Measurements from ENCODE around the gene ESRRA. TPM values are rescaled to one million over a fixed set of nuclear protein-coding genes. Genes with fewer than 3 reads are reported as not detected.

ESRRA gene
- total and polyA plus RNA-seq, 10 of the 15 experiments (the other 5 are each of a cell fraction or from before 2014, with no cell fraction given): 0.32 to 48.9 (median 12.6) TPM

GRCh38 chr11:64305691-64306562 lies 603 bp downstream of the ESRRA start (continued):
- 0 out of 2 replicates have a peak, but pooled peaks have one; percentile 25 for TF ChIP-seq RELB (IDR thresholded peaks at IDR 0.05; ENCODE audit: low read depth)
- no peak for TF ChIP-seq CHD2 (IDR thresholded peaks at IDR 0.05; ENCODE audit: borderline replicate concordance, low read depth, low read length)
- TF ChIP-seq E2F8 (IDR thresholded peaks at IDR 0.05; ENCODE audit: low read depth, partially characterized antibody): no peak
- TF ChIP-seq SIN3A (IDR thresholded peaks at IDR 0.05; ENCODE audit: low read depth, low read length): no peak
- no peak; the same call in 1 of the 2 replicates for TF ChIP-seq MTA3 (IDR thresholded peaks at IDR 0.05; ENCODE audit: borderline replicate concordance, low read length)
- no peak for TF ChIP-seq FOXM1 (IDR thresholded peaks at IDR 0.05; ENCODE audit: low read depth, low read length)
- no peak for TF ChIP-seq MYB (IDR thresholded peaks at IDR 0.05; ENCODE audit: borderline replicate concordance, low read depth, low read length)
- no peak for TF ChIP-seq HDAC6 (IDR thresholded peaks at IDR 0.05; ENCODE audit: unreplicated experiment)
- TF ChIP-seq, protein P1, sequence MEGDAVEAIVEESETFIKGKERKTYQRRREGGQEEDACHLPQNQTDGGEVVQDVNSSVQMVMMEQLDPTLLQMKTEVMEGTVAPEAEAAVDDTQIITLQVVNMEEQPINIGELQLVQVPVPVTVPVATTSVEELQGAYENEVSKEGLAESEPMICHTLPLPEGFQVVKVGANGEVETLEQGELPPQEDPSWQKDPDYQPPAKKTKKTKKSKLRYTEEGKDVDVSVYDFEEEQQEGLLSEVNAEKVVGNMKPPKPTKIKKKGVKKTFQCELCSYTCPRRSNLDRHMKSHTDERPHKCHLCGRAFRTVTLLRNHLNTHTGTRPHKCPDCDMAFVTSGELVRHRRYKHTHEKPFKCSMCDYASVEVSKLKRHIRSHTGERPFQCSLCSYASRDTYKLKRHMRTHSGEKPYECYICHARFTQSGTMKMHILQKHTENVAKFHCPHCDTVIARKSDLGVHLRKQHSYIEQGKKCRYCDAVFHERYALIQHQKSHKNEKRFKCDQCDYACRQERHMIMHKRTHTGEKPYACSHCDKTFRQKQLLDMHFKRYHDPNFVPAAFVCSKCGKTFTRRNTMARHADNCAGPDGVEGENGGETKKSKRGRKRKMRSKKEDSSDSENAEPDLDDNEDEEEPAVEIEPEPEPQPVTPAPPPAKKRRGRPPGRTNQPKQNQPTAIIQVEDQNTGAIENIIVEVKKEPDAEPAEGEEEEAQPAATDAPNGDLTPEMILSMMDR (IDR thresholded peaks at IDR 0.05 in 2 of 3, conservative IDR thresholded peaks at IDR 0.05 in 1 of 3; ENCODE audit: control insufficient read depth in 2 of 3, extremely low read depth in 1 of 3, insufficient read depth in 1 of 3, low read depth in 3 of 3, low read length in 3 of 3): peak; percentile 47 to 55 (median 52)
- TF ChIP-seq, protein P2, sequence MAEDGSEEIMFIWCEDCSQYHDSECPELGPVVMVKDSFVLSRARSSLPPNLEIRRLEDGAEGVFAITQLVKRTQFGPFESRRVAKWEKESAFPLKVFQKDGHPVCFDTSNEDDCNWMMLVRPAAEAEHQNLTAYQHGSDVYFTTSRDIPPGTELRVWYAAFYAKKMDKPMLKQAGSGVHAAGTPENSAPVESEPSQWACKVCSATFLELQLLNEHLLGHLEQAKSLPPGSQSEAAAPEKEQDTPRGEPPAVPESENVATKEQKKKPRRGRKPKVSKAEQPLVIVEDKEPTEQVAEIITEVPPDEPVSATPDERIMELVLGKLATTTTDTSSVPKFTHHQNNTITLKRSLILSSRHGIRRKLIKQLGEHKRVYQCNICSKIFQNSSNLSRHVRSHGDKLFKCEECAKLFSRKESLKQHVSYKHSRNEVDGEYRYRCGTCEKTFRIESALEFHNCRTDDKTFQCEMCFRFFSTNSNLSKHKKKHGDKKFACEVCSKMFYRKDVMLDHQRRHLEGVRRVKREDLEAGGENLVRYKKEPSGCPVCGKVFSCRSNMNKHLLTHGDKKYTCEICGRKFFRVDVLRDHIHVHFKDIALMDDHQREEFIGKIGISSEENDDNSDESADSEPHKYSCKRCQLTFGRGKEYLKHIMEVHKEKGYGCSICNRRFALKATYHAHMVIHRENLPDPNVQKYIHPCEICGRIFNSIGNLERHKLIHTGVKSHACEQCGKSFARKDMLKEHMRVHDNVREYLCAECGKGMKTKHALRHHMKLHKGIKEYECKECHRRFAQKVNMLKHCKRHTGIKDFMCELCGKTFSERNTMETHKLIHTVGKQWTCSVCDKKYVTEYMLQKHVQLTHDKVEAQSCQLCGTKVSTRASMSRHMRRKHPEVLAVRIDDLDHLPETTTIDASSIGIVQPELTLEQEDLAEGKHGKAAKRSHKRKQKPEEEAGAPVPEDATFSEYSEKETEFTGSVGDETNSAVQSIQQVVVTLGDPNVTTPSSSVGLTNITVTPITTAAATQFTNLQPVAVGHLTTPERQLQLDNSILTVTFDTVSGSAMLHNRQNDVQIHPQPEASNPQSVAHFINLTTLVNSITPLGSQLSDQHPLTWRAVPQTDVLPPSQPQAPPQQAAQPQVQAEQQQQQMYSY (CRISPR knock-in tag; IDR thresholded peaks at IDR 0.05): no peak
- TF ChIP-seq, protein P3, sequence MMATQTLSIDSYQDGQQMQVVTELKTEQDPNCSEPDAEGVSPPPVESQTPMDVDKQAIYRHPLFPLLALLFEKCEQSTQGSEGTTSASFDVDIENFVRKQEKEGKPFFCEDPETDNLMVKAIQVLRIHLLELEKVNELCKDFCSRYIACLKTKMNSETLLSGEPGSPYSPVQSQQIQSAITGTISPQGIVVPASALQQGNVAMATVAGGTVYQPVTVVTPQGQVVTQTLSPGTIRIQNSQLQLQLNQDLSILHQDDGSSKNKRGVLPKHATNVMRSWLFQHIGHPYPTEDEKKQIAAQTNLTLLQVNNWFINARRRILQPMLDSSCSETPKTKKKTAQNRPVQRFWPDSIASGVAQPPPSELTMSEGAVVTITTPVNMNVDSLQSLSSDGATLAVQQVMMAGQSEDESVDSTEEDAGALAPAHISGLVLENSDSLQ (IDR thresholded peaks at IDR 0.05): no peak
- TF ChIP-seq BMI1 (IDR thresholded peaks at IDR 0.05; ENCODE audit: borderline replicate concordance): no peak
